Astrocyte of the spinal cord (primary cell): ENCODE measurements around the gene C13orf46.

Experiments
- DNase-seq: peaks from one replicate; pipeline ENCODE4 v3.0.0; 2011; ENCODE audit warnings: low read depth, low spot score
- H3K4me3 ChIP-seq: 2 replicates; pipeline ENCODE4 v1.5.1; 2011; ENCODE audit warnings: low read depth, mild to moderate bottlenecking, low read length, moderate library complexity
- in situ Hi-C: cut with HindIII; loops from 2 replicates; pipeline ENCODE4 v1.10.0; 2017; ENCODE audit warnings: low sequenced_read_pairs
- TF ChIP-seq, protein P1 (sequence below): IDR thresholded peaks from 2 replicates; pipeline ENCODE4 v1.5.1; 2012; ENCODE audit warnings: low read depth, mild to moderate bottlenecking, low read length, inconsistent platforms

The C13orf46 gene

DNA sequence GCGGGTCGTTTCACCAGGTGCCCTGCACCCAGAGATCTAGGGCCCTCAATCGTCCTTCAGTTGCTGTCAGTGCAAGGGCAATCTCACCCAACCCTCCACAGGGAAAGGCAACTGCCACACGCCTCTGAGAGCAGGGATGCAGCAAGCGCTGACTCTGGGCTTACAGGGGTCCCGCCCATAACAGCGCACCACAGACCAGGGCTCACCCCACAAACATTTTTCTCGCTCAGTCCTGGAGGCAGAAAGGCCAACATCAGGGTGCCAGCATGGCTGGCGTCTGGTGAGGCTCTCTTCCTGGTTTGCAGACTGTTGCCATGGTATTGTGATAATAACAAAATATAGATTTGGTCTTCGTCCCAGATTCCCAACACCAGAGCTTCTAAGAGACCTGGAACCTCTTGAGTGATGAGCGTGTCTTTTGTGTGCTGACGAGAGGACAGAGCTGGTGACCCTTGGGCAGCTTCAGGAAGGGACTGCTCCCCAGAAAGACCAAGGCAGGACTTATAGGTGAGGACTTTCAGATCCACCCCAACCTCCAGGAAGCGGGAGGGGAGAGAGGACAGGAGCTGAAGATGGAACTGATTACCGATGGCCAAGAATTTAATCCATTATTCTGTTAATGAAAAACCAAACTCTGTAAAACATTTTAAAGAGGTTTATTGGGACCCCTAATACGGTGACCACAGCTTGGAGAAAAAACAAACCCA, 51.3 kb downstream of the C13orf46 start:
- in situ Hi-C loops = no loop called here
- H3K4me3 ChIP-seq = no peak overlapping the region
- TF ChIP-seq, protein P1, sequence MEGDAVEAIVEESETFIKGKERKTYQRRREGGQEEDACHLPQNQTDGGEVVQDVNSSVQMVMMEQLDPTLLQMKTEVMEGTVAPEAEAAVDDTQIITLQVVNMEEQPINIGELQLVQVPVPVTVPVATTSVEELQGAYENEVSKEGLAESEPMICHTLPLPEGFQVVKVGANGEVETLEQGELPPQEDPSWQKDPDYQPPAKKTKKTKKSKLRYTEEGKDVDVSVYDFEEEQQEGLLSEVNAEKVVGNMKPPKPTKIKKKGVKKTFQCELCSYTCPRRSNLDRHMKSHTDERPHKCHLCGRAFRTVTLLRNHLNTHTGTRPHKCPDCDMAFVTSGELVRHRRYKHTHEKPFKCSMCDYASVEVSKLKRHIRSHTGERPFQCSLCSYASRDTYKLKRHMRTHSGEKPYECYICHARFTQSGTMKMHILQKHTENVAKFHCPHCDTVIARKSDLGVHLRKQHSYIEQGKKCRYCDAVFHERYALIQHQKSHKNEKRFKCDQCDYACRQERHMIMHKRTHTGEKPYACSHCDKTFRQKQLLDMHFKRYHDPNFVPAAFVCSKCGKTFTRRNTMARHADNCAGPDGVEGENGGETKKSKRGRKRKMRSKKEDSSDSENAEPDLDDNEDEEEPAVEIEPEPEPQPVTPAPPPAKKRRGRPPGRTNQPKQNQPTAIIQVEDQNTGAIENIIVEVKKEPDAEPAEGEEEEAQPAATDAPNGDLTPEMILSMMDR = no peak
- no peak for DNase-seq

DNA sequence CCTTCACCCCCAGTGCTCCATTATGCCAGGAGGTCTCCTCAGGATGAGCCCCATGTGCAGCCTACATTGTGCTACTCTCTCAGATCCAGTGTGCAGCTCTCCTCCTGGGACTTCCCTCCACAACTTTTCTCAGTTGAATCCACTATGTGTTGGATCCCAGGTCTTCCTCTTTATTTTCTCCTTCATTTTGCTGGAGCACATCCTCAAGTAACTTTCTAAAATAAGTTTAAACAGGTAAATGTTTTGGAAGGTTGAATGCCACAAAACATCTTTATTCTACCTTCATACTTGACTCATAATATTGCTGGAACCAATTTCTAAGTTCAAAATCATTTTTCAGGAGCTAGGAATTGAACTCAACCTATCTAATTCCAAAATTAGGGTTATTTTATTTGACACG, 52.1 kb downstream of the C13orf46 start:
- DNase-seq = no peak
- in situ Hi-C loops = no loop called here
- TF ChIP-seq, protein P1 = no peak
- no peak overlapping the region for H3K4me3 ChIP-seq

DNA sequence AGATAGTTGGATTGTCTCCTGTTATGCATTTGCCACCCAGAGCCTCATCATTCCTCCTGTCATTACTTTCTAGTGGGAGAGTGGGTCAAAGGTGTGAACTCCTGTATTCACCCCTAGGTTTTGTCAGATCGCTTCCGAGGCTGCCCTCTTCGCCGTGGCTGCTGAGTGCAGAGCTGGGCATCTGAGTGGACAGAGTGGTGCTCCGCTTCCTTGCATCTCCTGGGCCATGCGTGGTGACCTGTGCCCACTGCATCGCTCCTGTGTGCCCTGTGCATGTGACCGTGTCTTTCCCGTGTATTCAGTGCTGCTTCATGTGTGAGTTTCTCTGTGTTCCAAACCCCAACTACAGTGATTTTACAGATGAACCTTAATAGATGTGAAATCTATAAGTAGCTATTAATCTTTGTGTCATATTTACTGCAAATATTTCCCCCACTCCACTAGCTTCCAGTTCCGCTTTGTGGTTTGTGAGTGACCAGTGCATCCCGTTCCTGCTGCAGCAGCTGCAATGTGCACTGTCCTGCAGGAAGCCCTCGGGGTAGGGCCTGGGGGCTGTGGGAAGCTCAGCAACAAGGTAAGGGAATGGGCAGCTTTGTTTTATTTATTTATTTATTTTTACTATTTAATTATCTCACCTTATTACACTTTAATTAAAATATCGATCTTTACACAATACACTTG, 53.1 kb downstream of the C13orf46 start:
- no peak overlapping the region for H3K4me3 ChIP-seq
- in situ Hi-C loops = no loop called here
- DNase-seq = no peak
- TF ChIP-seq, protein P1 = no peak

DNA sequence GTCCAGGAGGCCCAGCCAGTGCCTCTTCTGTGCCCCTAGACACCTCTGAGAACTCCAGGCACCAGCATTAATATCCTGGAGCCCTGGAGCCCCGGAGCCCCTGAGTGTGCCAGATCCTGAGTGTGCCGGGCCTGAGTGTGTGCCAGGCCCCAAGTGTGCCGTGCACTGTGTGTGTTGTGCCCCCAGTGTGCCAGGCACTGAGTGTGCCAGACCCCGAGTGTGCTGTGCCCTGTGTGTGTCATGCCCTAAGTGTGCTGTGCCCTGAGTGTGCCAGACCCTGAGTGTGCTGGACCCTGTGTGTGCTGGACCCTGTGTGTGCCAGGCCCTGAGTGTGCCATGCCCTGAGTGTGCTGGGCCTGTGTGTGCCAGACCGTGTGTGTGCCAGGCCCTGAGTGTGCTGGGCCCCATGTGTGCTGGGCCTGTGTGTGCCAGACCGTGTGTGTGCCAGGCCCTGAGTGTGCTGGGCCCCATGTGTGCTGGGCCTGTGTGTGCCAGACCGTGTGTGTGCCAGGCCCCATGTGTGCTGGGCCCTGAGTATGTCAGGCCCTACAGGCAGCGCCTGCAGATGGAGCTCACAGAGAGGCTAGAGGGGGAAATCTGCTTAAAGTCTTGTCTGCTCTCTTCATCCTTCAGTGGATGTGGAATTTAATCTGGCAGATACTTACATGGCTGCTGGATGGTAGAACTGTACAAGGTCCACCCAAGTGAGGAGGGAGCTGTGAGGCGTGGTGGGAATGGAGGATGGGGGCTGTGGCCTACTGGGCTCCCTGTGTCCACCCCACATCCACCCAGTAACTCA, 53.9 kb downstream of the C13orf46 start:
- TF ChIP-seq, protein P1 = no peak
- H3K4me3 ChIP-seq = no peak overlapping the region
- no peak for DNase-seq
- in situ Hi-C loops = no loop called here

DNA sequence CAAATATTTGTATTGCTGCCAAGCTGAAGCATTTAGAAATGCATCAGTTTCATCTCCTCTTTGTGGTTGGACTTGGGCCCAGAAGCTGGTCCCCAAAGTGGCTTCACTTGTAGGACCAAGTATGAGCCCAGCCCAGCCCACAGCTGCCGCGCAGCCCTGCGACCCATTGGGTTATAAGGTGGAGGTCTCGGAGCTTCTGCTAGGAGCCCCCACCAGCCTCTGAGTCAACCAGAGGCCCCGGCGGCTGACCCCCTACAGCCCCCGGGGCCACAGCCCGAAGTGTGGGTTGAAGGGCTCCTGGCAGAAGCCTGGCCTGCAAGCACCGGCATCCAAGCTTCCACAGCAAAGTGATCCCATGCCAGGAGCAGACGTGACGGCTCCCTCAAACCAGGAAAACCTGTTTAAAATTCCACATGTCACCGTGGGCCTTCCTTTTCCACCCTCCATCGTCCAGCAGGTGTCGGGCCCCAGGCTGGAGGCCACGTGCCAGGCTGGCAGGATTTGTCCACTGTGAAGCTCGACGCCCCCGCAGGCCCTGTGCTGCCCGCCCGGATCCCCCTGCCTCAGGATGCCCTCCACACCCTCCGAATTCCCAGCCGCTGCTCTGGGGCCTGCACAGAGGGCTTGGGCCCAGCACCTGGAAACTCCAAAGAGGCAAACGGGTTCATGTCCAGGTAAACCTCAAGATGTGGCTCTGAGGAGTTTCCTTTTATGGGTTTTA, 54.7 kb downstream of the C13orf46 start:
- no peak overlapping the region for H3K4me3 ChIP-seq
- in situ Hi-C loops = no loop called here
- no peak for DNase-seq
- TF ChIP-seq, protein P1 = no peak

DNA sequence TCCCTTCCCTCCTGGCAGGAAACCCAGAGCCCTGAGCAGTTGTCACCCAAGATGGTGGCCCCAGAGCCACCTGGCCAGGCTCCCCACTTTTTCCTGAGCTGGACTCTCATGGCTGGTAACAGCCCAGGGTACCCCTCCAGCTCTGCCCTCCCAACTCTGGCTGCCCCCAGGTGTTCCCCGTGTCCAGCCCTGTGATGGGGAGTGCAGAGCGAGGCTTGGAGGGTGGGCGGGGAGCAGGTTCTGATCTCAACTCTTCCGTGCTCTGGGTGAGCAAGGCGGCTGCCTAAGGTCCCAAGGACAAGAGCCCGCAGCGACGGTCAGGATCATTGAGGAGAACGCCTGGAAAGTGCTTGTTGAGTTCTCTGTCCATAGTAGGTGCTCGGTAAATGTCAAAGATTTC, 55.3 kb downstream of the C13orf46 start:
- TF ChIP-seq, protein P1 = no peak
- DNase-seq = no peak
- in situ Hi-C loops = no loop called here
- no peak overlapping the region for H3K4me3 ChIP-seq
